GM19468 (cell line): ENCODE measurements around the gene KCNE2.
"Not testable (repeated sequence)": the region's sequence is repeated elsewhere in the genome, so short reads cannot be mapped to it uniquely, and the experiment has no call there.

Experiments used
- ATAC-seq: cut with Tn5 transposase; IDR thresholded peaks from one replicate; pipeline ENCODE4 v1.9.1; 2021; ENCODE audit warnings: mild to moderate bottlenecking, moderate library complexity, moderate number of reproducible peaks; ENCODE audit not compliant: unreplicated experiment; ENCODE audit errors: extremely low read depth

The KCNE2 gene

GRCh38 chr21:34351786-34352241 is 12.0 kb upstream of the KCNE2 start:
- ATAC-seq, result peak; percentile 58

- no peak for ATAC-seq
Measured at GRCh38 chr21:34352556-34352955, 11.2 kb upstream of the KCNE2 start.

GRCh38 chr21:34353182-34353581 is 10.6 kb upstream of the KCNE2 start:
- no peak for ATAC-seq

- ATAC-seq, result no peak
Measured at GRCh38 chr21:34354836-34355235, 9.0 kb upstream of the KCNE2 start.

DNA sequence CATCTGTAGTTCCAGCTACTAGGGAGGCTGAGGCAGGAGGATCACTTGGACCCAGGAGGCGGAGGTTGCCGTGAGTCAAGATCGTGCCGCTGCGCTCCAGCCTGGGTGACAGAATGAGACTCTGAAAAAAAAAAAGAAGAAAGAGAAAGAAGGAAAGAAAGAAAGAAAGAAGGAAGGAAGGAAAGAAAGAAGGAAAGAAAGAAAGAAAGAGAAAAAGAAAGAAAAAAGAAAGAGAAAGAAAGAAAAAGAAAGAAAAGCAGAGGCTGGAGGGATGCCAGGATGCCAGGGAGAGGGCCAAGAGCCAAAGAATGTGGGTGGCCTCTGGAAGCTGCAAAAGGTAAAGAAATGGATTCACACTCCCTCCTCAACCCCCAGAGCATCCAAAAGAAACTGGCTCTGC is 8.2 kb upstream of the KCNE2 start:
- ATAC-seq, result no peak

- ATAC-seq, result no peak
Measured at GRCh38 chr21:34357889-34358288, 5.9 kb upstream of the KCNE2 start.

DNA sequence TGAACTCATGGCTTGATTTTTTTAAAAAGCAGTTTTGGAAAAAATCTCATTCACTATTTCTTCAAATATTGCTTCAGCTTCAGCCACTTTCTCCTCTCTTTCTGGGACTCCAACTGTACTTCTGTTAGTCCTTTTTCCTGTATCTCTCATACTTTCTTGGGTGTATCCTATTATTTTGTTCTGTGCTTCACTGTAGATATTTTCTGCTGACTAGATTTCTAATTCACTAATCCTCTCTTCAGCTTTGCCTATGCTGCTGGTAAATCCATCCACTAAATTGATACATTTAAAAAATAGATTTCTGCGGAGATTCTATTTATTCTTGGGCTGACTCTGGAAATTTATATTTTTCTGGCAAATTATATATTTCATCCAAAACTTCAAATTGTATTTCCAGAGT is 4.9 kb upstream of the KCNE2 start:
- no peak for ATAC-seq

DNA sequence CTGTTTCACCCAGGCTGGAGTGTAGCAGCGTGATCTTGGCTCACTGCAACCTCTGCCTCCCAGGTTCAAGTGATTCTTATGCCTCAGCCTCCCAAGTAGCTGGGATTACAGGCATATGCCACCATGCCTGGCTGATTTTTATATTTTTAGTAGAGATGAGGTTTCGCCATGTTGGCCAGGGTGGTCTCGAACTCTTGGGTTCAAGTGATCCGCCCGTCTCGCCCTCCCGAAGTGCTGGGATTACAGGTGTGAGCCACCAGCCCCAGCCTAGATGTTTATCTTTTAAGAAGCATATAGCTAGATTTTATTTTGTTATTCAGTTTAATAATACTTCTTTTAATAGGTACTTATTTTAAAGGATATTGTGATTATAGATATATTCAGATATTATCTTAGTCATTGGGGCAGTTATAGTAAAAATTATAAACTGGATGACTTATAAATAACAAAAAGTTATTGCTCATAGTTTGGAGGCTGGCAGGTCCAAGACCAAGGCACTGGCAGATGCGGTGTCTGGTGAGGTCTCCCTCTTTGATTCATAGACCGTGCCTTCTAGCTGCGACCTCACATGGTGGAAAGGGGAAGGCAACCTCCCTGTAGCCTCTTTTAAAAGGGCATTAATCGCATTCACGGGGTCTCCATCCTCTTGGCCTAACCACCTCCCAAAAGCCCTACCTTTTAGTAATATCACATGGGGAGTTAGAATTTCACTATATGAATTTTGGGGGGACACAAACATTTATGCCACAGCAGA is 3.1 kb upstream of the KCNE2 start:
- no peak for ATAC-seq

GRCh38 chr21:34362136-34362444 is 1.7 kb upstream of the KCNE2 start:
- ATAC-seq, result no peak

- ATAC-seq, result no peak
Measured at GRCh38 chr21:34362670-34363069, 1.1 kb upstream of the KCNE2 start.

DNA sequence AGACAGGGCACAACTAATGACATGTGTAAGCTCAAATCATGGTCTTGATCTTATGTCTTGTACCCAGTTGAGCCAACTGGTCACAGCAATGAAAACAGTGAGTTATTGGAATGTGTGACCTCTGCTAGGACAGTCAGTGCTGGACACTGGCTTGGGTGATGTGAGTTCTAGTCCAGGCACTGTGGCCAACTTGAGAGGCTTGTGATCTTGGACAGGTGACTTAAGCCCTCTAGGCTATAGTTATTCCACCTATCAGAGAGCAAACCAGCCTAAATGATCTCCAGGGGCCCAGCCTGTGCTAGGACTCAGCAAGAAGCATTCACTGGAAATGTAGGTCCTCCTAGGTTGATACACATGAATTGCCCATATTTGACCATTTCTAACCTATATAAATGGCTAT is 1.1 kb downstream of the KCNE2 start:
- ATAC-seq, result no peak

DNA sequence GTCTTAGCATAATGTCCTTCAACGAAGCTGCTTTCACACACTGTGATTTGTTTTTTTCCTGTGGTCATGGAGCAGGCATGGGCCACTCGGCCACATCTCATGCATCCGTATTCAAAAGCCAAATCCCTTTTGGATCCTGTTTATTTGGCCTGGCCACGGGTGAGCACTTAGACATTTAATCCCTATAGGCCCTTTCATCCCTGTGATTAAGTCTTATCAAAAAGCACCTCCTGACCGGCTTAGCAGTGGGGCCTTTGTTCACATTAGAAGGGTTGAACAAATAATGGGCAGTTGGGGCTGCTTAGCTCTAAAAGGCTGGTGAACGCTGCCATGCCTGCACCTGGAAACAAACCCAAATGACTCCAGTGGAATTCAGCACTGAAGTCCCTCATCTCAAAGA is 2.0 kb downstream of the KCNE2 start:
- ATAC-seq, result no peak

DNA sequence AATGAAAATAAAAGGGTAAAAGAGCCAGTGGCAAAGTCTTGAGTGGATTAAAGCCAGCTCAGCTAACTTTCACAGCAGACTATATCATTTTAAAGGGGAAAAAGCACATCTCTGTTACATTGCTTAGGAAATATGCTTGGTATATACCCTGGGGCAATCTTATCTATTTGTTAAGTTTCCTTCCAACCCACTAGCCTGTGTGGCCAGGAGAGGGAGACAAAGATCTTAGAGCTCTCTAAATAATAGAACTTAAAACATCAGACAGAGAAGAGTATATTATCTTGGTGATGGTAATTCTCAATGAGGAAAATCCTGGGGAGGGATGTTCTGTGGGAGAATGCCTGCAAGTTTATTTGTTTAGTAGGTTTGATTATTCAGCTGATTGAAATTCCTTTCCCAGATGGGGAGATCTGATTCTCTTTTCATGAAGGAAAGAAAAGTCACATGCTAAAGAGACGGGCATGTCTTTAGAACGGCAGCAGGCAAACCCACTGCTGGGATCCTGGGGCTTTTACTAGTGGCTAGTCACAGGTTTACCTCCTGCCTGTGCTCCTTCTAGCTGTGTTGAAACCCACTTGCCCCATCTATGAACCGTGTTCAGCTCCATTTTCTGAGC is 3.6 kb downstream of the KCNE2 start:
- no peak for ATAC-seq

DNA sequence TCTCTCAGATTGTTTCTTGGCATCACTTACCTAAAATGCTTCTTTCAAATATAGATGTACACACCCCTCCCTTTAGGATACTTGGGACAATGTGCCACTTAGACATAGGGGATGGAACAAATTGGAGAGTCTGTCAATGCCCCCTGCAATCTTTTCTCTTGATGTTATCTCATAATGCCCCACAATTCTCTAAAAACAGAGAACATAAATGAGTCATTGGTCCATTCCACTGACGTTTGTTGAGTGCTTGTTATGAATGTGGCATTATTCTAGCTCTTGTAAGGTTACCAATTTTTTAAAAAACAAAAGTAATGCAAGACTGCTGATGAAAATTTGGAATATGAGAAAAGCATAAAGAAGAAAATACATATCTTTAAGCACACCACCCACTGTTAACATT is 5.9 kb downstream of the KCNE2 start:
- ATAC-seq, result no peak

- ATAC-seq, result no peak
Measured at GRCh38 chr21:34372321-34372720, 8.5 kb downstream of the KCNE2 start.

GRCh38 chr21:34374462-34374861 is 10.7 kb downstream of the KCNE2 start:
- not testable (repeated sequence) for ATAC-seq

GRCh38 chr21:34374940-34375618 is 11.3 kb downstream of the KCNE2 start, which contains the start of gene SMIM11:
TSS of gene SMIM11 (plus strand) at chr21:34375507. CDS start at chr21:34379505, 3,998 bp downstream.
- peak; percentile 64 for ATAC-seq

- ATAC-seq, result peak; percentile 27
Measured at GRCh38 chr21:34375619-34375972, 11.8 kb downstream of the KCNE2 start.

DNA sequence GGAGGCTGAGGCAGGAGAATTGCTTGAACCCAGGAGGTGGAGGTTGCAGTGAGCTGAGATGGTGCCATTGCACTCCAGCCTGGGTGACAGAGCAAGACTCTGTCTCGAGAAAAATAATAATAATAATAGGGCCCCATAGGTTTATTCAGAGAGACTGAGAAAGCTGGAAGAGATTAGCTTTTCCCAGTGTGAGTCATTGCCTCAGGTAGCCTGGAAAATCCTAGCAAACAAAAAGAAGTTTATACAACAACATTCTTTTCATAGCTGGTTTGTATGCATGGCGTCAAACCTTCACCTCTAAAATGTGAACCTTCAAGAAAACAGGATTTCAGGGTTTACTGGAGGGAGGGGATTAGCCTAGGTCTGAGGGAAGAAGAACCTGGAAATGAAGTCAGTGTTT is 19.3 kb downstream of the KCNE2 start:
- not testable (repeated sequence) for ATAC-seq

DNA sequence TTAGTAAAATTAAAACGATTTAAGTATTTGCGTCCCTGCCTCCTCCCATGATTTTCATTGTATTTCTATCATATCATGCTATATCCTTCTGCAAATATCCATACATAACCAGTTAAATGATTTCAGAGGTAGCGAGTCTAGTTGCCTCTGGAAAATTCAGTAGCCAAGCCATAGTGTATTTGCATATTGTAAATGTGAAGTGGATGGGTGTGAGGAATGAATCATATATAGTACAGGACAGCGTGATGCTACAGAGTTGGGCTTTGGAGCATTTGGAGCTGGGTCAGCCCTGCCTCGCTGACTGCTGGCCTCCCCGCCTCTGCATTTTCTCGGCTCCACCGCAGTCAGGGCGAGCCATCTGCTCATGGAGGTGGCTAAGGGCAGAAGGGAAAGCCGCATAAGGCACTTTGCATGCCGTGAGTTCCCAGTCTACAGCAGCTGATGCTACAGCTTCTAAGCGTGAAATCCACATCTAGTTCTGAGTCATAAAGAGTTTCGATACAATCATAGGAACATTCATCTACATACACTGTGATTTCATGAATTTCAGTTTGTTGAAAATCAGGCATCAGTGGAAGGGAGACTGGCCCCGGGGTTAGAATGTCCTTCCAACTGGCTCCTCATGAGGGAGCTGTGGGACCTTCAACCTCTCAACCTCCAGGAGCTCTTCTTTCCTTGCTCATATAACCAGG is 20.1 kb downstream of the KCNE2 start:
- peak; percentile 80 for ATAC-seq

DNA sequence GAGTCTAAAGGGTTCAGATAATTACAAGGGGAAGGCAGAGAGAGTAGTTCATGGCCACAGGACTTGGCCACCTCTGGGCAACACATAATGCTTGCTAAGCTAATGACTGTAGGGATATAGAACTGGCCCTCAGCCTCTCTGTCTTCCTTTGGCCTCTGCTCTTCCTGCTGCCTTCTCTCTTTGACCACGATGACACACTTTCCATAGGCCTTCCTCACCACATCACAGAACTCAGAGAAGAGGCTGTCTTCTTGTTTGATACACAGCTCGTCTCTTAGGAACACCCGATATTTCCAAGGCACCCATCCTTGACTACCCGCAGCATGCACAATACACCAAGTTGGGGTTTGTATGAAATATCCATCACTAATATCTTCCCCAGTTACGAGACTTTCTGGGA is 36.7 kb downstream of the KCNE2 start:
- ATAC-seq, result not testable (repeated sequence)
